ENCODE measurements around the gene SIKE1.

The SIKE1 gene

DNA sequence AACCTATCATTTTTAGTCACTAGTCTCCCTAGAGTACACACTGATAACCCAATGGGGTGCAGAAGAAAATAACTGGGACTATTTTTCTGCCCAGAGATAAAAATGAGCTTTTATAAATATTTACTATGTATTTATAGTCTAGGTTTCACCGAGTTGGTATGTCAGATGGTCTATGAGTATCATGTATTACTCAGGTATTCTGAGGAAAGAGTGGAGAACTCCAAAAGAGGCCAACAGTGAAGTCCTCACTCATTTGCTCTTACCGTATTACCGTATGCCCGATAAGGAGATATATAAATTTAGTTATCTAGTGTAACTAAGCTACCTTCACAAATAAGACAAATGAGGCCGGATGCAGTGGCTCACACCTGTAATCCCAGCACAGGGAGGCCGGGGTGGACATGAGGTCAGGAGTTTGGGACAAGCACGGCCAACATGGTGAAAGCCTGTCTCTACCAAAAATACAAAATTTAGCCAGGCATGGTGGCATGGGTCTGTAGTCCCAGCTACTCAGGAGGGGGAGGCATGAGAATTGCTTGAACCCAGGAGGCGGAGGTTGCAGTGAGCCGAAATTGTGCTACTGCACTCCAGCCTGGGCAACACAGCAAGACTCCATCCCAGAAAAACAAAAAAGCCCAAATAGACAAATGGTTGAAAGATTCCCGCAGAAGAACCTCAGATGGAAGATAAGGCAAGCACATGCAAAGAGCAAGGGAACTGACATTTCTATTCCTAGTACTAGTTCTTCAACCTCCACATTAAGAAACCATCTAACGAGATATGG, 38.3 kb downstream of the SIKE1 start:
- ATAC-seq (ENCODE audit: low read depth): no peak
- H3K27me3 Mint-ChIP-seq: no peaks in the 10 kb centered on the region
- peaks cover 14% of the 10 kb centered on the region for H3K4me1 Mint-ChIP-seq
- no peak for DNase-seq (ENCODE audit: low spot score in 2 of 2)
- no peaks in the 10 kb centered on the region for H3K9me3 Mint-ChIP-seq
- H3K4me3 Mint-ChIP-seq: no peak overlapping the region
- H3K27ac Mint-ChIP-seq: peak overlapping the region; percentile 51
- peaks cover 20% of the 10 kb centered on the region for H3K36me3 Mint-ChIP-seq

DNA sequence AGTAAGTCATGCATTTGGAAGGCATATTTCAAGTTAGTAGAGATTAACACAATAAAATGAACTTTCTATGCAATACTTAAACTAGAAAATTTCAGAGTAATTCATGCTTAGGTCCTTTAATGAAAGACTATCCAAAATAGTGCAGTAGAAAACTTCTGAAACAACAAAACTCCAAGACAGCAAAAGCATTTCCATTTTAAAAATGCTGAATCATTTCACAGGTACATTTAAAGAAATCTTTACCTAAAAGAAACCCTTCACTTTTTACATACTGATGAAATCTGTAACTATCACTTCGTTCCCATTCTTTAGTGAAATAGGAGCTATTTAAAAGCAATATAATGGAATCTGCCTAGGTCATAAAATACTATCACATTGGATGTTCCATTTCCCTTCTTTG, 40.2 kb downstream of the SIKE1 start:
- Mint-ChIP-seq H3K27me3 (no peaks in the 10 kb centered on the region), H3K9me3 (no peaks in the 10 kb centered on the region), H3K27ac (no peak overlapping the region), H3K4me1 (peaks cover 14% of the 10 kb centered on the region), H3K4me3 (no peak overlapping the region), H3K36me3 (peaks cover 28% of the 10 kb centered on the region)
- ATAC-seq (ENCODE audit: low read depth) (no peak), DNase-seq (ENCODE audit: low spot score in 2 of 2) (no peak)

DNA sequence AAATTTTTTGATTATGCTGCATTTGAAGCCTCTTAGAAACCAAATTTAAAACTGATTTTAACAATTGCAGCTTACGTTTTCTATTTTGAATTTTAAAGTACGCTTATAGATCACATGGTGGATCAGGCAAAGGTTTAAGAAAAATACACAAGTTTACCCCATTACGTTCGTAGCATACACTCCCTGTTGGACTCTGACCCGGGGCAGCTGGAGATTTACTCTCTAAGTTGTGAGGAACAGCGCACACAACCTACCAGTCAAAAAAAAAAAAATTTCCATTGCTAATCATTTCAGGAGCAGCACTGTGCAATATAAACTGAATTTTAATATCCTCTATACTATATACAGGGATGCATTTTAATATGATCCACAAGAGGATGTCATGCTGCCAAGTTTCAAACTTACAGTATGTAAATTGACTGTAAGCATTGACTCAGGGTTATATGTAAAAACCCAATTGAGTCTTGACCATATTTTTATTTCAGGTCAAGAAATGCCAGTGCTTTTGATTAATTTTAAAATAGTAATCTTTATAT, 43.1 kb downstream of the SIKE1 start:
- H3K27me3 Mint-ChIP-seq: no peaks in the 10 kb centered on the region
- no peaks in the 10 kb centered on the region for H3K9me3 Mint-ChIP-seq
- H3K36me3 Mint-ChIP-seq: peaks cover 32% of the 10 kb centered on the region
- H3K27ac Mint-ChIP-seq: no peak overlapping the region
- peaks cover 8% of the 10 kb centered on the region for H3K4me1 Mint-ChIP-seq
- no peak overlapping the region for H3K4me3 Mint-ChIP-seq
- no peak for DNase-seq (ENCODE audit: low spot score in 2 of 2)
- no peak for ATAC-seq (ENCODE audit: low read depth)

DNA sequence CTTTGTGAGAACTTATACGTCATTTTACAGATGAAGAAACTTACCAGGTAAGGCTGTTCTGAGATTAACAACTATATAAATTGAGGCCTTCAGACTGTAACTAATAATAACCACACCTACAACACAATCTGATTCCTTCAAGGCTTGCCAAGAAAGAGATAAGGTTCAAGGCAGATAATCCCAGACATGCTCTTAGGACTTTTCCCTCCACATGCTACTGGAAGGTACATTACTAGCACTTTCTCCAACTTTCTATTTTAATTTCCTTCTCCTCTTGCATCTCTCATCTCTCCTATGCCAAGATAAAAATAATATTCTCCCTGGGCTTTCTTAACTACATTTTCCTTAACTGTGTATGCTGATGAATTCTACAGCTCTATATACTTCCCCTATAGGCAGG, 45.0 kb downstream of the SIKE1 start:
- Mint-ChIP-seq H3K27me3 (no peaks in the 10 kb centered on the region), H3K4me1 (peaks cover 4% of the 10 kb centered on the region), H3K9me3 (no peaks in the 10 kb centered on the region), H3K36me3 (peaks cover 34% of the 10 kb centered on the region), H3K4me3 (no peak overlapping the region), H3K27ac (peak overlapping the region; percentile 76)
- ATAC-seq (ENCODE audit: low read depth) (no peak), DNase-seq (ENCODE audit: low spot score in 2 of 2) (no peak)

DNA sequence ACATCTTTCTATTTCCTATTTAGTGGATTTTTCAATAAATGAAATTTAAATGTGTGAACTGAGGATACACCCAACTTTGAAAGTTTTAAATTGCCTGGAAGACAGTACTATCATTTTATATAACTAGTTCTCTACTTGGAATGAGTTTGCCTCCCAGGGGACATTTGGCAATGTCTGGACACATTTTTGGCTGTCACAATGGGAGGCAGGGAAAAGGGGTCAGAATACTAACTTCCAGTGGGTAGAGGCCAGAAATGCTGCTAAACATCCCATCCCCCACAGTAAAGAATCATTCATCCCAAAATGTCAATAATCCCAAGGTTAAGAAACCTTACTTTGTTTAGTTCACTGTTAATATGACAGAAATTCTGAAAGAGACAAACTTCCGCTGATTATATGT, 50.7 kb downstream of the SIKE1 start:
- H3K27ac Mint-ChIP-seq: no peak overlapping the region
- H3K4me3 Mint-ChIP-seq: no peak overlapping the region
- H3K36me3 Mint-ChIP-seq: peaks cover 36% of the 10 kb centered on the region
- ATAC-seq (ENCODE audit: low read depth) (no peak), DNase-seq (ENCODE audit: low spot score in 2 of 2) (no peak)
- no peaks in the 10 kb centered on the region for H3K27me3 Mint-ChIP-seq
- H3K9me3 Mint-ChIP-seq: no peaks in the 10 kb centered on the region
- no peaks in the 10 kb centered on the region for H3K4me1 Mint-ChIP-seq

DNA sequence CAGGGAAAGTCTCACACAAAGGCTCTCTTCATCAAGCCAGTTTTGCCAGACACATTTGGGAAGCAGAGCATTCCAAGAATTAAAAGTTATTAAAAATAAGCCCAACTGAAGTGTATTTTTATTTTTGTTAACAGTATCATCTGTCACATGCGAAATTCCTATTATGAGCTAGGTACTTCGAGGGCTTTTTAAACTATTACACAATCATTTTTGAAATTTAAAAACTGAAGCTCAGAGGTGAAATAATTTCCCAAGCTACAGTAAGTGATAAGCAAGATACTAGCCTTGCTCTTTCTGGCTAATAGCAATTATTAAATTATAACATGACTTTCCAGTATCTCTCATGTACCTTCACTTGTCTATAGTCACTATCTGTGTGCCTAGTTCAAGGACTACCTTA, 51.9 kb downstream of the SIKE1 start:
- ATAC-seq (ENCODE audit: low read depth) (no peak), DNase-seq (ENCODE audit: low spot score in 2 of 2) (no peak)
- Mint-ChIP-seq H3K4me3 (no peak overlapping the region), H3K9me3 (no peaks in the 10 kb centered on the region), H3K4me1 (no peaks in the 10 kb centered on the region), H3K36me3 (peaks cover 39% of the 10 kb centered on the region), H3K27ac (peak overlapping the region; percentile 50), H3K27me3 (no peaks in the 10 kb centered on the region)

DNA sequence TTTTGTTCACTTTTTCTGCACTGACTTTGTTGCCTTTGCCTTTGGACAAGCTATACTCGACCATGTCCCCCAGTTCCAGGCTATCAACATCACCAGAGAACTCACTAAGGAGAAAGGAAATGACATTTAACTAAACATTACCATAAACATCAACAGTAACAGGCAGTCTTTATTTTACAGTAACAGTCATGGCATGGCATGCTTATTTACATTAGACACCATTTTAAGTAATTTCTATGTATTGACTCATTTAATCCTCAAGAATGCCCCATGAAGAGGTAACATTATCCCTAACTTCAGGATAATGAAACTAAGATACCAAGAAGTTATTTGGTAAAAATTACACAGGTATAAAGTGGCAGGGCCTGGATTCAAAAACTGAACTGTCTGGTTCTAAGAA, 55.3 kb downstream of the SIKE1 start:
- peaks cover 40% of the 10 kb centered on the region for H3K36me3 Mint-ChIP-seq
- H3K27me3 Mint-ChIP-seq: no peaks in the 10 kb centered on the region
- no peaks in the 10 kb centered on the region for H3K9me3 Mint-ChIP-seq
- DNase-seq (ENCODE audit: low spot score in 2 of 2) (no peak), ATAC-seq (ENCODE audit: low read depth) (no peak)
- H3K4me3 Mint-ChIP-seq: no peak overlapping the region
- peak overlapping the region; percentile 73 for H3K27ac Mint-ChIP-seq
- no peaks in the 10 kb centered on the region for H3K4me1 Mint-ChIP-seq

DNA sequence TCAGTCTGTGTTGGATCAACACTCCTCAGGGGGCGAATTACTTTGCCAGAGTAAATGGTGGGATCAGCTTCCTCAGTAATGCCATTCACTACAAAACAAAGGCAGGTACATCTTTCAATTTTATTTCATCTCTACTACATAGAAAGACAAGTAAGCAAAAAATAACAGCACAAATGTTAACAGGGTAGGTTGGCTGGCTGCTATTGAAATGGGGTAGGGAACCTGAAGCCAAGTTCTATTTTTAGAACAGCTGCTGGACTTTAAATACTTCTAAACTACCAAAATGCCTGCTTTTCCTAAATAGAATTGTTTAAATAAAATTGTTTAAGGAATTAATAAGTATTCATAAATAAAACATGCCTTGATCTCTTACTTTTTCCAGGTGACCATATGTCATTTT, 56.6 kb downstream of the SIKE1 start:
- DNase-seq (ENCODE audit: low spot score in 2 of 2) (no peak), ATAC-seq (ENCODE audit: low read depth) (no peak)
- Mint-ChIP-seq H3K36me3 (peaks cover 46% of the 10 kb centered on the region), H3K27me3 (no peaks in the 10 kb centered on the region), H3K9me3 (no peaks in the 10 kb centered on the region), H3K4me3 (no peak overlapping the region), H3K27ac (peak overlapping the region; percentile 64), H3K4me1 (no peaks in the 10 kb centered on the region)

DNA sequence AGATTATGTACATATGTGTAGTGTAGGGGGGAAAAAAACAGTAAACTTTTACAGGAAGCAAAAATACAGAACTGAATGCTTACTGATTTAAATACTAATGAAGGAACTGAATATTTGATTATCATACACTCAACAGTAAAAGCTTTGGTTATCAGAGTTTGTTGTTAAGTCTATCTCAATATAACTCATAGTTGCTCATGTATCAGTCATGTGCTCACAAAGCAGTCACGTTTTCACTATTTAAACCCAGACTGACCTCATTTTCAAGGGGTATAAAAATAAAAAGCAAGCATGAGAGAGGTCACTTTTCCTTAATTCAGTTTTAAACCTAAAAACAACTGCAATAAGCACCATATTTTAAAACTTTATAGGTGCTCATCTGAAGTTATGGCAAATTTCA, 57.0 kb downstream of the SIKE1 start:
- no peaks in the 10 kb centered on the region for H3K27me3 Mint-ChIP-seq
- H3K9me3 Mint-ChIP-seq: no peaks in the 10 kb centered on the region
- no peak overlapping the region for H3K4me3 Mint-ChIP-seq
- ATAC-seq (ENCODE audit: low read depth): no peak
- H3K4me1 Mint-ChIP-seq: no peaks in the 10 kb centered on the region
- no peak for DNase-seq (ENCODE audit: low spot score in 2 of 2)
- H3K27ac Mint-ChIP-seq: peak overlapping the region; percentile 64
- peaks cover 47% of the 10 kb centered on the region for H3K36me3 Mint-ChIP-seq

DNA sequence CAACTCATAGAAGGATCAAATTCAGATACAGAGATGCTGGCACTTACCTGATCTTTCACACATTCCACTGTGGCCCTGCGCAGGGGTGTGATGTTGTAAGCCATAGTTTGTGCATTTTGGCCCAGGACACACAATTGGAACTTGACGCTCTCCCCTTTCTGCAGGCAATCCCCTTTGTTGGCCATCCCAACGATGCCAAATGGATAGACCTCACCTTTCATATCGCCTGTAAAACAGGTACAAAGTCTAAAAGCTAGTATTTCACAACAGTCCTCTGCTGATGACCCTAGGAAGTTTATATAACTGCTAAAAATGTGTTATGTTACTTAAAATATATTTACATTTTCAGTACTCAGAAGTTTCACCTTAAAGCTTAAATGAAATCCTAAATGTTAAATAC, 60.0 kb downstream of the SIKE1 start:
- H3K27me3 Mint-ChIP-seq: no peaks in the 10 kb centered on the region
- ATAC-seq (ENCODE audit: low read depth): no peak
- no peak for DNase-seq (ENCODE audit: low spot score in 2 of 2)
- H3K27ac Mint-ChIP-seq: peak overlapping the region; percentile 67
- no peaks in the 10 kb centered on the region for H3K9me3 Mint-ChIP-seq
- peaks cover 6% of the 10 kb centered on the region for H3K4me1 Mint-ChIP-seq
- H3K36me3 Mint-ChIP-seq: peaks cover 41% of the 10 kb centered on the region
- H3K4me3 Mint-ChIP-seq: no peak overlapping the region
